Myometrial cell (primary cell): Measurements from ENCODE around the gene ACVR2B. TPM values are rescaled to one million over a fixed set of nuclear protein-coding genes. Genes with fewer than 3 reads are reported as not detected.

Experiments used
- total RNA-seq: library from RNA; depleted of rRNA; stranded (reverse); fragments of >200 nt; gene quantifications from 2 replicates; pipeline ENCODE4 v1.2.3, GENCODE V29; 2015

ACVR2B gene
- 0.29 and 0.89 TPM in 2 replicates for total RNA-seq

DNA sequence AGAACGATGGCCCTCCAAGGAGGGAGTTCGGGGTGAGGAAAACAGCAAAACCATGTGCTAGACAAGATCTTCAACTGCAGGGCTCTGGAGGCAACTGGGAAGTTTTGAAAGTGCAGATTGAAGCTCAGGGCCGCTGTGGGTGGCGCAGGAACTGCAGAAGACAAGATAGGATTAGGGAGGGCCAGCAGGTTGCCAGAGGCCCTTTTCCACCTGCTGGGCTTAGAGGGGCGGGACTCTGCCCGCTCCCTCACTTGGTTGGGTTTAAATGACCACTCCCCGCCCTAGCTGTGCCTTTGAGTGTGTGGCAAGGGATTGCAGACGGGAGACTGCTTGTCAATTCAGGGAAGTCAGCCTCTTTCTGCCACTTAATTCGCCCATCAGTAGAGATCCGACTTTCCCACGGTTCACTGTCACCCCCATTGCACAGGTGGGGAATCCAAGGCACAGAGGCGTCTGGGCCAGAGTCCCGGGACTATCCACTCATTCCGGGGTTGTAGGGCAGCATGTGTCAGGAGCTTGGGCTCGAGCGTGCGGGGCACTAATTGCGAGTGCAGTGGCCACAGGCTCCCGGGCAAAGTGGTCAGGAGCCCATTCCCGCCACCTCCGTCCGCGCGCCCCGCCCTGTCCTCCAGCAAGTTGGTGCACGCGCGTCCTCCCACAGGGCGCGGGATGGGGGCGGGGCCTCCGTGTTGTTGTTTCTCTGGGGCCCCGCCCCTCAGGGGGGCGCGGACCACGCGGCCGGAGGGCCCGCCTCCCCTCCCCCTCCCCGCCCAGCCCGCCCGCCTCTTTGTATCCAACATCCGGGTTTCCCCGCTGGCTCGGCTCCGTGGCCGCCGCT lies at the start of gene ACVR2B:
Gene ACVR2B, plus strand, starts transcription at position 816 of the 838 bp plus-strand sequence. CDS start 433 bp downstream, outside the sequence.

DNA sequence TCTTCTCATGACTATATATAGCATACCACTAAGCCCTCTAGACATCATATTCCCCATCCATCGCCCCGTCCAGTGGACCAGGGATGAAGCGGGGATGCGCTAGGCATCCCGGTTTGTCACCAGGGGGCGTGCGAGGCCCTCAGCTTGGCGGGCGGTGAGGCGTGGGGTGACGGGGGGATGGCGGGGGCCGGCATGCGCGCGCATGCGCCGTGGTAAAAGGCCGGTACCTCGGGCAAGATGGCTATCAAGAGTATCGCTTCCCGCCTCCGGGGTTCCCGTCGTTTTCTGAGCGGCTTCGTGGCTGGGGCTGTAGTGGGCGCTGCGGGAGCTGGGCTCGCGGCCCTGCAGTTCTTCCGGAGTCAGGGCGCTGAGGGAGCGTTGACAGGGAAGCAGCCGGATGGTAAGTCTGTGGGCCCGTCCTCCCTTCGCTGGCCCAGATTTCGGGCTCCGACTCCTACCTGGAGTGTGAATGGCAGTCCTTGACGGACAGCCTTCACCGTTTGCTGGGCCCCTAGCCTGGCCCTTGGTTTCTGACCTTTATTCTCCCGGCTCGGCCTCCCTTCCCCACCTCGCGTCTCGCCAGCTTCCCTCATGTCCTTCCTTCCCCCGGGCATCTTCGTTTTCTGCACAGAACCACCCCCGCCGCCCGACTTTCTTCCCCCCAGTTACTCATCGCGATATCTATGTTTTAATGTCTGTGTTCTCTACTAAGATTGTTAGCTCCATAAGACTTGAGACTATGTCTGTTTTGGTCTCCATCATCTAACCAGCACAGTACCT lies 42.6 kb downstream of the ACVR2B start, which contains the start of gene EXOG:
Gene EXOG, plus strand, starts transcription at position 210 of the 780 bp plus-strand sequence. Its CDS starts 28 bp downstream, at position 238.

Other genes with a start within 250 kb of the ACVR2B start
- not detected in 2 replicates for gene SLC22A13, start 188.1 kb upstream of the ACVR2B start, total RNA-seq
- not detected in 2 replicates for gene SLC22A14, start 171.6 kb upstream of the ACVR2B start, total RNA-seq
- 2.0 and 3.2 TPM in 2 replicates for gene XYLB, start 107.1 kb upstream of the ACVR2B start, total RNA-seq
- 5.2 and 8.9 TPM in 2 replicates for gene EXOG, start 42.5 kb downstream of the ACVR2B start, total RNA-seq
- gene SCN5A, start 195.8 kb downstream of the ACVR2B start, total RNA-seq, result 0.18 TPM in 1 of 2 replicates, not detected in the other